ENCODE results near the gene LRRC8B.

LRRC8B gene

DNA sequence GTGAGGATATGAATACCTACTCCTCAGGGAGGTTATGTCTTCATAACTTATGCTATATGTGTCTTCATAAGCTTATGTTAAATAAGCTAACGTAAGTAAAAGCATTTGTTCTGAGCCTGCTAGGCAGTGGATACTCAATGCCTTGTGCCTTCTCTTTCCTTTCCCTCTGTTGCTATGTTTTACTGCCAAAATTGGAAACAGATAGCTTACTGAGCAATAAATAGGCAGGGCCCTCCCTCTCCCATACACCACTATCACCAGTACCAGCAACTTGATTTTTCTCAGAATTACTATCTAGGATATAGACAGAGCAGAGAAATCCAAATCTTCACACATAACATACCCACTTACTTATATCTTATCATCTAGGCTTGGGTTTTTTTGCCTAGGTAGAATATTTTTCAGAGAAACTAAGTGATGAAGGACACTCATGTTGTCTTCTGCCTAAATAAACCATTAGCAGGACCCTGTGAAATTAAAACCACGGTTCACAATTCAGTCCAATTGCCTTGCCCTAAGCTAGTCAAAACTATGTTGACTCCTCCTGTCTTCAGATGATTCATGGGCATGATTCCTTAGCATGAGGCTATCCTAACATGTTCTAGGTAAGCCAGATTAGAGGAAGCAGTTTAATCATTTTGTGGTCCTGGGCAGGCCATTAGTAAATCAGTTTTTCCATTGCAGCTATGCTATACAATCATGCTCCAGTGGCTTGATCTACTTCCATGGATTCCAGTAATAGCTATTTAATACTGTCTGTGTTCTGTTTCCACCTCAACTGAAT lies 92.4 kb downstream of the LRRC8B start:
- no peak for TF ChIP-seq CTCF (IDR thresholded peaks at IDR 0.05; ENCODE audit: insufficient read depth, low read length, missing control alignments)
- POLR2A ChIA-PET, result no interaction called here
- CTCF ChIA-PET, result interaction anchor here (0.9 to 2.2 kb wide), 10 partner anchors 8 to 153 kb away, joined by 3 to 10 read pairs (median 4); no protein-coding TSS in a partner anchor

DNA sequence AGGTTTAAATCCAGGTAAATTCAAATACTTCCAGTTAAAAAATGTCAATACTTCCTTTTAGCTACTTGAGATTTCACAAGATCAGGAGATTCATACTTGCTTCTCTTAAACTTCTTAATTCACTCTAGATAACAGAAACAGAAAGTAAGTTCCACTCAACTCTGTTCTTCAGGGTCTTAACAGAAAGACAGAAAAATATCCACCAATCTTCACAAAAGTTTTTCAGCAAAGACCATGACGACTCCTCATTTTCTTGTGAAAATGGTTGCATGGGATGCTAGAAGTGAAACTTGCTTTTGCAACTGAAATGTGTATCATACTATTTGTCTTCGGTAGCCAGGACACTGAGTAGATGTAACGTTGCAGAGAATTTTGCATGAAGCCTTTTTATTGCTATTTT lies 96.0 kb downstream of the LRRC8B start:
- no peak overlapping the region for H3K4me3 ChIP-seq (ENCODE audit: low read depth, low read length)
- no peak for DNase-seq (ENCODE audit: low read depth, low spot score)
- no peak for TF ChIP-seq CTCF (IDR thresholded peaks at IDR 0.05; ENCODE audit: insufficient read depth, low read length, missing control alignments)
- ChIA-PET POLR2A (no interaction called here), CTCF (interaction anchor here (2.2 to 3.0 kb wide), 3 partner anchors 11 to 142 kb away, joined by 11 to 13 read pairs (median 13); no protein-coding TSS in a partner anchor)

More for the DNA sequence above, 92.4 kb downstream of the LRRC8B start:
- DNase-seq (ENCODE audit: low read depth, low spot score), result no peak
- H3K4me3 ChIP-seq (ENCODE audit: low read depth, low read length), result no peak overlapping the region

DNA sequence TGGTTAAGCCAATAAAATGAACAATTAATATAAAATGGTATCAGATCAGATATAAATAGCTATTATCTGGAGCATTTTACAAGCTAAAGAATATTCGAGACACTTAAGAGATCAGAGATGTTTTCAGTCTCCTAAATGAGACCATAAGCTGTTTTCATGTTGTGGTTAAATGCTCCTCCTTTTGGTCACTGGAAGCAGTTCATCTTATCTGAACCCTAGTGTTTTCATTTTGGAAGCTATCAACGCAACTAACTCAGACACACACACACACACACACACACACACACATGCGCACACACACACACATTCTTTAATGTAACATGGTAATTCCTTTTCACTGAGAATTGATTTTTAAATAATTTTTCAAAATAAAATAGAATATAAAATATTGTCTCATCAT lies 98.3 kb downstream of the LRRC8B start:
- CTCF ChIA-PET, result interaction anchor here (0.6 to 16.8 kb wide), 12 partner anchors 8 to 364 kb away, joined by 3 to 259 read pairs (median 4); partner anchors contain the start of gene LRRC8C
- no peak overlapping the region for H3K4me3 ChIP-seq (ENCODE audit: low read depth, low read length)
- POLR2A ChIA-PET, result no interaction called here
- DNase-seq (ENCODE audit: low read depth, low spot score), result no peak
- no peak for TF ChIP-seq CTCF (IDR thresholded peaks at IDR 0.05; ENCODE audit: insufficient read depth, low read length, missing control alignments)

GRCh38 chr1:89624314-89624713 lies 99.7 kb downstream of the LRRC8B start:
- ChIA-PET CTCF (interaction anchor here (1.0 to 16.8 kb wide), 6 partner anchors 9 to 751 kb away, joined by 3 to 259 read pairs (median 18); partner anchors contain the start of gene LRRC8C), POLR2A (no interaction called here)
- H3K4me3 ChIP-seq (ENCODE audit: low read depth, low read length), result no peak overlapping the region
- no peak for TF ChIP-seq CTCF (IDR thresholded peaks at IDR 0.05; ENCODE audit: insufficient read depth, low read length, missing control alignments)
- no peak for DNase-seq (ENCODE audit: low read depth, low spot score)

DNA sequence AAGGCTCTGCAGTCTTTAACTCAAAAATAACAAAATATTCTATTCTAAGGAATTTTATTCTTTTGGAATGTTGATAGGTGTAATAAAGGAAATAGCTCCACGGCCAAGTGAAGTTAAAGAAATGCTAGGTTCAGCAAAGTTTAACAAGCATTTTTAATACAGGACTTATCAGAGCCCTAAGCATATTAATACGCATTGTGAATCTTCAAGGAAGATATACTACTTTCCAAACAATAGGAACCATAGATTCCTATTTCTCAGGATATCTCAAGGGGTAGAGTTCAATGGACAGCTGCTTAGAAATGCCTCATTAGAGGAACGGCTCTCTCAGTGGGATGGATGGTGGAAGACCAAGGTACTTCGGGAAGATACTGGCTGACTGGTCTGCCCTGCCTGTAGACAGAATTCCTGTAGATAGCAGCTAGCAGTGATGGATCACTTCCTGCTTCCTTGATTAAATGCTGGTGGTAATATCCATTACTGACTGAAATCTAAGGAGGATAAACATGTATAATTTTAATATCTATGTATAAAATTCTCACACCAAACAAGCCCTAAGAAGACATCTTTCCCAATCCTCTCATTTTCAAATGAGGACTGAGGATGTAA lies 100.2 kb downstream of the LRRC8B start:
- POLR2A ChIA-PET, result no interaction called here

More for the DNA sequence above, 100.2 kb downstream of the LRRC8B start:
- DNase-seq (ENCODE audit: low read depth, low spot score), result no peak
- CTCF ChIA-PET, result interaction anchor here (0.7 to 16.8 kb wide), 7 partner anchors 8 to 750 kb away, joined by 3 to 259 read pairs (median 14); partner anchors contain the start of gene LRRC8C
- no peak overlapping the region for H3K4me3 ChIP-seq (ENCODE audit: low read depth, low read length)
- no peak for TF ChIP-seq CTCF (IDR thresholded peaks at IDR 0.05; ENCODE audit: insufficient read depth, low read length, missing control alignments)
